ENCODE measurements around the gene CIAO2B. TPM values are rescaled to one million over a fixed set of nuclear protein-coding genes. Genes with fewer than 3 reads are reported as not detected.

Gene CIAO2B
- total RNA-seq, 2 donors from 2014 or later, result 105 to 146 TPM

DNA sequence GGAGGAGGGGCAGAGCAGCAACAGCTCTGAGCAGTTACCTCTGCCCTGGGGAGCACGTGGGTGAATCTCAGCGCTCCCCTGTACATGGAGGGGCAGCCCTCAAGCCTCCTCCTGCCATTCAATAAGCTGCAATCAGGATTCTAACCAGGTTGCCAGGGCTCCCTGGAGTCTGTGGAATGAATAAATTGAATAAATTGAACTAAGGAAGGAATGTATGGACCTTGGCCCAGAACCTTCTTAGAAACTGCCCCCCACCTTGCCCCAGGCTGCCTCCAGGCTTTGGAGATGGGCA lies 14.0 kb downstream of the CIAO2B start:
- DNase-seq, result no peak
- TF ChIP-seq, protein P1, sequence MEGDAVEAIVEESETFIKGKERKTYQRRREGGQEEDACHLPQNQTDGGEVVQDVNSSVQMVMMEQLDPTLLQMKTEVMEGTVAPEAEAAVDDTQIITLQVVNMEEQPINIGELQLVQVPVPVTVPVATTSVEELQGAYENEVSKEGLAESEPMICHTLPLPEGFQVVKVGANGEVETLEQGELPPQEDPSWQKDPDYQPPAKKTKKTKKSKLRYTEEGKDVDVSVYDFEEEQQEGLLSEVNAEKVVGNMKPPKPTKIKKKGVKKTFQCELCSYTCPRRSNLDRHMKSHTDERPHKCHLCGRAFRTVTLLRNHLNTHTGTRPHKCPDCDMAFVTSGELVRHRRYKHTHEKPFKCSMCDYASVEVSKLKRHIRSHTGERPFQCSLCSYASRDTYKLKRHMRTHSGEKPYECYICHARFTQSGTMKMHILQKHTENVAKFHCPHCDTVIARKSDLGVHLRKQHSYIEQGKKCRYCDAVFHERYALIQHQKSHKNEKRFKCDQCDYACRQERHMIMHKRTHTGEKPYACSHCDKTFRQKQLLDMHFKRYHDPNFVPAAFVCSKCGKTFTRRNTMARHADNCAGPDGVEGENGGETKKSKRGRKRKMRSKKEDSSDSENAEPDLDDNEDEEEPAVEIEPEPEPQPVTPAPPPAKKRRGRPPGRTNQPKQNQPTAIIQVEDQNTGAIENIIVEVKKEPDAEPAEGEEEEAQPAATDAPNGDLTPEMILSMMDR (IDR thresholded peaks at IDR 0.05), result no peak
- no peak overlapping the region for H3K4me3 ChIP-seq
- H3K9ac ChIP-seq (ENCODE audit: low read depth in 2 of 2, low read length in 2 of 2), result no peak overlapping the region
- no peak overlapping the region for H3K27ac ChIP-seq
- no peaks in the 10 kb centered on the region for H3K4me1 ChIP-seq
- no peaks in the 10 kb centered on the region for H3K36me3 ChIP-seq
- H3K27me3 ChIP-seq, result peaks cover 9% of the 10 kb centered on the region
- no peaks in the 10 kb centered on the region for H3K9me3 ChIP-seq
- intact Hi-C loops (cut with DNase I), result no loop called here

DNA sequence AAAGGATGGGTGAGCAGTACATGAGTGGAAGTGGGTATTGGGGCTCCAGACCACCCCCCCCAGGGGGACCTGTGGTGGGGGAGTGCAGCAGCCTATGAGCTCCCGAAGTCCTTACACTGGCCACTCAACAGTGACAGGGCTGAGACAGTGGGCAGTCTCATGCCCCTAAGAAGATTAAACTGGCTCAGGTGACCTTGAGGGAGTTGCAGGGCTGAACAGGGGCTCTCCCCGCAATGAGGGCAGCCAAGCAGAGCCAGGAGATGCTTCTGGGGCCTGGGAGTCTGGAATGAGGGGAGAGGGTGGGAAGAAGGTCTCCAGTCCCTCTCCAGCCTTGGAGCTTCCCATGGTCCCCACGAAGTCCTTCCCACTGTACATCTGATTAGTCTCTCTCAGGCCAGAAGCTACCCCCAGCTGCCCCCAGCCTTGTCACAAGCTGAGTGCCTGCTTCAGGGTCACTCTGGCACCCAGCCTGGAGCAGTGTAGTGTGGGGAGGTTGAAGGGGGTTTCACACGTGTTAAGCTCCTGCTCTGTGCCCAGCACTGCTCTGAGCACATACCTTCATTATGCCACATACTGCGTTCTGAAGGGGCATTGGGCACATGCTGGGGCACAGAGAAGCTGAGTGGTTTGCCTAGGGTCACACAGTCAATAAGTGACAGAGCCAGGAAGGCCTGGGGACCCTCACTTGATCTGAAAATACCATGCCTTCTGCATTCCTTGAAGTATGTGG lies 14.5 kb downstream of the CIAO2B start:
- no peaks in the 10 kb centered on the region for H3K4me1 ChIP-seq
- peaks cover 6% of the 10 kb centered on the region for H3K27me3 ChIP-seq
- no peak overlapping the region for H3K27ac ChIP-seq
- DNase-seq, result no peak
- TF ChIP-seq, protein P1 (IDR thresholded peaks at IDR 0.05), result no peak
- intact Hi-C loops (cut with DNase I), result no loop called here
- no peaks in the 10 kb centered on the region for H3K36me3 ChIP-seq
- H3K4me3 ChIP-seq, result no peak overlapping the region
- no peaks in the 10 kb centered on the region for H3K9me3 ChIP-seq
- no peak overlapping the region for H3K9ac ChIP-seq (ENCODE audit: low read depth in 2 of 2, low read length in 2 of 2)

DNA sequence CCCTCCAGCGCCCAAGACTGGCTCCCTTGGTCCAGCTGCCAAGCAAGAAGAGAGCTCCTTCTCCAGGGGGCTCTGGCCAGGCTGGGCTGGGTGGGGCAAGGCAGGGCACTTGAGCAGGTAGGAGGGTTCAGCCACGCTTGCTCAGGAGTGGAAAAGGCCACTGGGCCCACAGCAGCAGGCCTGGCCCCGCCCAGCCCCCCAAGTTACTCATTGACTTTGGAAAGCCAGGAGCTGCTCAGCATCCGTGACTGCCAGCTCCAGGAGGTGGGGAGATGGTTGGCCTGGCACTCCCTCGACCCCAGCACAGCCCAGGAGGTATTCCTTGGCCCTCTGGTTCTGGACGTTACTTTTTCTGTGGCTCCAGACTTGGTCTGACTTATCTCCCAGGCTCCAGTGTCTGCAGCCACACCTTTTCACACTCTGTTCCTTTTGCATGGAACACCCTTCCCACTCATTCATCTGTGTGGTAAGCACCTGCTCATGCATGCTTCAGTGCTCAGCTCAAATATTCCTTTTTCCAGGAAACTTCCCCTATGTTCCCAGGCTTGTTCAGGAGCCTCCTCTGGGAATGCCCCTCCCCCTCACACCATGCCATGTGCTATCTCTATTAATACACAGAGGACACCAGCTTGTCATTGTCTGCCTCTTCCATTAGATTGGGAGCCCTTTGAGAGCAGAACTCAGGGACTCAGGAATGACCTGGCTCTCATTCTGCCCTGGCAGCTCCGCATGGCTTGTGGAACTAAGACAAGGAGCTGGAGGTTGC lies 15.2 kb downstream of the CIAO2B start, which contains the start of gene CDH16:
Gene CDH16, minus strand, starts transcription at position 83 of the 766 bp plus-strand sequence. CDS start 820 bp downstream, outside the sequence.
- H3K9ac ChIP-seq (ENCODE audit: low read depth in 2 of 2, low read length in 2 of 2), result no peak within 1 kb of the TSS
- no peak for DNase-seq
- no peaks in the 10 kb centered on the region for H3K9me3 ChIP-seq
- no peak within 1 kb of the TSS for H3K4me3 ChIP-seq
- H3K27me3 ChIP-seq, result no peaks in the 10 kb centered on the region
- intact Hi-C loops (cut with DNase I), result no loop called here
- H3K36me3 ChIP-seq, result no peaks in the 10 kb centered on the region
- no peaks in the 10 kb centered on the region for H3K4me1 ChIP-seq
- TF ChIP-seq, protein P1 (IDR thresholded peaks at IDR 0.05), result no peak
- H3K27ac ChIP-seq, result no peak within 1 kb of the TSS

DNA sequence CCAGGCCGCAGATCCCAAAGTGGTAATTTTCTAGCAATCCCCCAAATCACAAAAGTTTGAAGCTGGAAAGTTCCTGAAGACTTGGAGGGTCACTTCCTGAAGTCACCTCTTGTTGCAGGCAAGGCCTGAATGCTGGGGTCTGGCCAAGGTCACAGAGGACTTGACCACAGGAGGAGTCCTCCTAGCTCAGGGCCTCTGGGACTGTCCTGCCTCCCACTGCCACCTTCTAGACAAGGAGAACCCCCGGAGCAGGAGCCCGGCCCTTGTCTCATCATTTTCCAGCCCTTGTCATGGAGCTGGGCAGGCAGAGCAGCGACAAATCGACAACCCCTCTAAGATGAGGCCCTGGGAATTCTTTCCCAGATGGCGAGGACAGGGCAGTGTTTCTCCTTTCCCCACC lies 15.8 kb downstream of the CIAO2B start:
- H3K36me3 ChIP-seq, result no peaks in the 10 kb centered on the region
- TF ChIP-seq, protein P1 (IDR thresholded peaks at IDR 0.05), result no peak
- H3K4me3 ChIP-seq, result no peak overlapping the region
- DNase-seq, result no peak
- no peaks in the 10 kb centered on the region for H3K4me1 ChIP-seq
- H3K27ac ChIP-seq, result no peak overlapping the region
- H3K9me3 ChIP-seq, result no peaks in the 10 kb centered on the region
- intact Hi-C loops (cut with DNase I), result no loop called here
- H3K9ac ChIP-seq (ENCODE audit: low read depth in 2 of 2, low read length in 2 of 2), result no peak overlapping the region
- H3K27me3 ChIP-seq, result no peaks in the 10 kb centered on the region

DNA sequence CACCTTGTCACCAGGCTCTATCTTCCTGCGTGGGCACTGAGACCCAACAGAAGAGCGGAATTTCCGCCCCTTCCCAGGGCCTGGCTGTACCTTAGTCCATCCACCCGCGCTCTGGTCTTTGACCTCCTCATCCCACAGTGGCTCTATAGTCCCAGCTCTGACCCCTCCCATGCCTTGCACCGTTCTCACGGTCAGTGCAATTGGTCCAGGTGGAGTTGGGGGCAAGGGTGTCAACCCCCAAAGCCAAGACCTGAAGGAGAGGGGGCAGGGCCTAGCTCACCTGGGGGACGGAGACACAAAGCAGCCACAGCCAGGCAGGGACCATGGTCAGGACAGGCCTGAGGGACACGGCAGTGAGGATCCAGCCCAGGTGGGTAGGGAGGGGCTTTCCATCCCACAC lies 16.5 kb downstream of the CIAO2B start:
- H3K27me3 ChIP-seq, result no peaks in the 10 kb centered on the region
- H3K4me1 ChIP-seq, result no peaks in the 10 kb centered on the region
- H3K9ac ChIP-seq (ENCODE audit: low read depth in 2 of 2, low read length in 2 of 2), result no peak overlapping the region
- H3K9me3 ChIP-seq, result no peaks in the 10 kb centered on the region
- intact Hi-C loops (cut with DNase I), result no loop called here
- DNase-seq, result no peak
- H3K27ac ChIP-seq, result no peak overlapping the region
- H3K4me3 ChIP-seq, result no peak overlapping the region
- H3K36me3 ChIP-seq, result no peaks in the 10 kb centered on the region
- TF ChIP-seq, protein P1 (IDR thresholded peaks at IDR 0.05), result no peak
